ENCODE data around the gene LMO7.
"Not testable (repeated sequence)": the region's sequence is repeated elsewhere in the genome, so short reads cannot be mapped to it uniquely, and the experiment has no call there.

Gene LMO7

DNA sequence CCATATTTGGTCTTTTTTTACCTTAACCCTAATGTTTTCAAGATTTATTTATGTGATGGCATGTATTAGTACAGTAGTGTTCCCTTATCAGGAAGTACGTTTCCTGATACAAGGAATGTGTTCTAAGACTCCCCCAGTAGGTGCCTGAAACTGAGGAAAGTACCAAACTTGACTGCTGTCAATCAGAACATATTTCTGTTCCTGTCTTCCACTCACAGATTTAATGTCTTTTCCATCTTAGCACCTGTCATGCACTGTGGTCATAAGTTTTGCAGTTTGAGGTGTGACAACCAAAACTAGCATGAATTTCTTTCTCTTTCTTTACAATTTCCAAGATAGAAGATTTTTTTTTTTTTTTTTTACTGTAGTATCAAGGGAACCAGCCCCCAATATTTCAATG lies 62.9 kb downstream of the LMO7 start:
- DNase-seq (ENCODE audit: low read depth), result no peak

DNA sequence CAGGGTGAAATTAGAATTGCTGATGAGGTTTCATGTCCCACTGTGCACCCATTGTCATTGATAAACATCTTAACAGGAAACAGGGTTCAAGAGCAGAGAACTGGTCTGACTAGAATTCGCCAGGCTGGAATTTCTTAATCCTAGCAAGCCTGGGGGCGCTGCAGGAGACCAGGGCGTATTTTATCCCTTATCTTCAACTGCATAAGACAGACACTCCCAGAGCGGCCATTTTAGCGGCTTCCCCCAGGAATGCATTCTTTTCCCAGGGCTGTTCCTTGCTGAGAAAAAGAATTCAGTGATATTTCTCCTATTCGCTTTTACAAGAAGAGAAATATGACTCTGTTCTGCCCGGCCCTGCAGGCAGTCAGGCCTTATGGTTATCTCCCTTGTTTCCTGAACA lies 63.6 kb downstream of the LMO7 start:
- DNase-seq (ENCODE audit: low read depth), result not testable (repeated sequence)

DNA sequence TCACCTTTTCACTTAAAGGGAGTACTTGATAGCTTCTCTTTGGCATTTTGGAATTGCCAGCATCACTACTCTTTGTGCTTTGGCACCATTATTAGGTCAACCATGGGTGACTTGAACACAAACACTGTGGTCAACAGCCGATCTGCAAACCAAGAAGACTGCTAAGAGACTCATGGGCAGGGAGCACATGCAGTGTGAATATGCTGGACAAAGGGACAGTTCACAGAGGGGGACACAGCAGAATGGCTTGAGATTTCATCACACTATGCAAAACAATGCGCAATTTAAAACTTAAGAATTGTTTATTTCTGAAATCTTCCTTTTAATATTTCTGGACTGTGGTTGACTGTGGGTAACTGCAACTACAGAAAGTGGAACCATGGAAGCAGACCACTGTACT lies 64.4 kb downstream of the LMO7 start:
- no peak for DNase-seq (ENCODE audit: low read depth)

DNA sequence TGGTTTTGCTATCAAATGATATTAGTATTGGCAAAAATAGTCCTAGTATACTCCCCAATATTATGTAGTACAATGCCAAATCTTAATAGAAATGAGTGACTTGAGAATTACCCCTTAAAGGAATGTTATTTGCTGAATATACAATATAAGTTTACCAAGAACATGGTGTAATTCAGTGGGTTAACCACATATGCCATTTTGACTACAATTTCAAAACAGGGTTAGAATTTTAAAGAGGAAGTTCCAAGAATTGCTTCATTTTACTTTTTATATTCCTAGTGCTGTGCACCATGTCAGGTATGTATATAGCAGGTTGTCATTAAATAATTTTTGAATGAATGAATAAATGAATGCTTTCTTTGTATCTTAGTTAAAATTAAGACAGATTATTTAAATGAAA lies 66.3 kb downstream of the LMO7 start:
- no peak for DNase-seq (ENCODE audit: low read depth)

DNA sequence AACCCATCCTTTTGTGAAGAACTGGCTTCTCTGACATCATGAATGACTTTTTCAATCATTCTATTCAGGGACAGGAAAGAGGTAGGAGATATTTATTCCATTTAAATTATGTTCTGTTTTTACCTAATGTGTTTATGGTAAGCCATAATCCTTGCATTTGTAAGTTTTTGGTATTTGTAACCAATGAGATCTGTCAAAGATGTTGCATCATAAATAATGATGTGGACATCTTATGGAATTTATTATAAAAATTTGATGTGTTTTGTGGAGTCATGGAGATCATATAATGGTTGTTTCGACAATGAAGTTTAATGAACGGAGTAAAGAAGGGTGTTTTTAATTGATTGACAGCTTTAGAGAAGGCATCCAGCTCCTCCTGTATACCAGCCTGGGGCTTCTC lies 67.6 kb downstream of the LMO7 start:
- DNase-seq (ENCODE audit: low read depth), result no peak

DNA sequence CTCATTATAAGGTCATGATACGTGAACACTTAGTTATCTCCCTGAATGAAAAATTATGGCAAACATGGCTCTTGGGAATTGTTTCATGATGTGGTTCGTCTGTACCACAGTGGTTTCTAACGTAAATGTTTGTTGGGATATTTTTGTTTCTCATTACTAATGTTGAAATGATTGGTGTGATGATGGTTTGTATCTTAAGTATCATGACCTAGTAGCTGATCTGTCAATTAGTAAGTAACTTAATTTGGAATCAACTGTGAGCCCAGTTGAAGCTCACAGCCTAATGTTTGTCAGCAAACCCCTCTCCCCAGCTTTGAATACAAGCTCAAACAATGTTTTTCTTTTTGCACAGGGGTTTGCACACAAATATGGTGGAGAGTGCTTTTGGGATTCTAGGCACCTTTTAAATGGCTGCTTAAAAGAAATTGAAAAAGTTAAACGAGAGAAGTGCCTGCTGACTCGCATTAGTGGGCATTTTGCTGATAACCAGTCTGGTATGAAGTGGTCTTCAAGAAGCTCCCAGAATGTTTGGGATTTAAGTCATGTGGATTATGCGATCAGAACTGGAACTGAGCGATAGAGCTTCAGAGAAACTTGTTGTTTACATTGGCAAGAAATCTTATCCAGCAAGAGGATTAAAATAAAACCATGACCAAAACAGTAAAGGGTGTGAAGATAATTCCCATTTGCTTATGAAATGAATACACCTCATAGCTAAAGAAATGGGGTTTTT lies 68.2 kb downstream of the LMO7 start:
- no peak for DNase-seq (ENCODE audit: low read depth)

DNA sequence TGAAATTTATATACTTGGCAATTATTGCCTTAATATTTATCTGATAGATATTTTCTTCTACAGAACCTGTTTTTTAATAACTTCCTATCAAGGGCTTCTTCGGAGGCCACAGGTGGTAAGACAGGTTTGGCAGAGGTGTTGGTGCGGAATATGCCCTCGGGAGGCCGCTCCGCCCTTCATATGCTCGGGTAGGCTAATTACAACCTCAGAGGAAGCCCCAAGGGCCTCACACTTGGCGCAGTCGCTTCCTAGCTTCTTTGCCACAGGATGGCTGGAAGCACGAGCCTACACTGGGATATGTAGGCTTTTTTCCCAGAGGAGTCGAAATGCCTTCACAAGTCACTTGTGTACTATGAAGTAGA lies 68.8 kb downstream of the LMO7 start:
- DNase-seq (ENCODE audit: low read depth), result no peak

DNA sequence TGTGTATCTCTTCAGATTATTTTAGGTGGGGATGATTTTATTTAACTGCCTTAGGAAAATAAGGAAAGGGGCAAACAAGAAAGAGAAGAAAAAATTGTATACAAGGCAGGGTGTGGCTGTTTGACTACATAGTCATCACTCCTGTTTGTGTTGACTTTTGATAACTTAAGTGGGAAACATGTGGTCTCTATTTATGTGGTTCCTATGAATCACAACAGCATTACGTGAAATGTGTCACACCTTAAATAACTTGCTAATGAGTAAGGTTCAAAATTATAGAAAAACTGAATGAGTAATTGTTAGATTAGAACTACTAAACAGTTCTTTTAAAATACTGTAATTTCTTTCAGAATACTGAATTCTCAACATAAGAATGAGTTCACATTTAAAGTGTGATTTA lies 69.3 kb downstream of the LMO7 start:
- no peak for DNase-seq (ENCODE audit: low read depth)

DNA sequence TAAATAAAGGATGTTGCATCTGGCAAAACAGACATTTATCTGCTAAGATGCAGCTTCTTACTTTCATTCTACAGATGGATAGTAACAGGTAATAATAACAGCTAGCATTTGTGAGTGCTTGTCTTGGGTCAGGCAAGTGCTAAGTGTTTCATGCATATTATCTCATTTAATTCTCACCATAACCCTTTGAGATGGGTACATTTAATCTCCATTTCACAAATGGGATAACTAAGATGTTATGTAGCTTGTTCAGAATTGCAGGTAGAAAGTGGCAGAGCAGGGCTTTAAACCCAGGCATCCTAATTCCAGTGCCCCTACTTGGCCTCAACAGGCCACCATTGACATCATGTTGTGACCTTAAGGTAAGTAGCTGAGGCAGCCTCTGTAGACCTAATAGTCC lies 69.8 kb downstream of the LMO7 start:
- no peak for DNase-seq (ENCODE audit: low read depth)

DNA sequence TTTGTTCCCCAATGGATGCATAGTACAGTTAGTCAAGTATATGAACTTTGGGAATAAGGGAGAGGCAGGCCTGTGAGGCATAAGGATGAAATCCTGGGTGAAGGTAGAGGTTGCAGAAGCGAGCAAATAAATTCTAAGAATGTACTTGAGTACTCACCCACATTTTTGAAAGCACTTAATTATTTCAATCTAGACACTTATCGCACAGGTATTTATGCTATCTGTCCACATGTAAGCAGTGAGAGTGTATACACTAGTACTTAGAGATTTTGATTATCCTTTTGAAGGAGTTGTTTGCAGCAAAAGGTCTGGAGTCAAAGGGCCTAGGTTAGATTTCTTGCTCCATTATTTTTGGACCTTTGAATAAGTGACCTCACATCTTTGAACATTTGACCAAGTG lies 77.7 kb downstream of the LMO7 start:
- DNase-seq (ENCODE audit: low read depth), result no peak

DNA sequence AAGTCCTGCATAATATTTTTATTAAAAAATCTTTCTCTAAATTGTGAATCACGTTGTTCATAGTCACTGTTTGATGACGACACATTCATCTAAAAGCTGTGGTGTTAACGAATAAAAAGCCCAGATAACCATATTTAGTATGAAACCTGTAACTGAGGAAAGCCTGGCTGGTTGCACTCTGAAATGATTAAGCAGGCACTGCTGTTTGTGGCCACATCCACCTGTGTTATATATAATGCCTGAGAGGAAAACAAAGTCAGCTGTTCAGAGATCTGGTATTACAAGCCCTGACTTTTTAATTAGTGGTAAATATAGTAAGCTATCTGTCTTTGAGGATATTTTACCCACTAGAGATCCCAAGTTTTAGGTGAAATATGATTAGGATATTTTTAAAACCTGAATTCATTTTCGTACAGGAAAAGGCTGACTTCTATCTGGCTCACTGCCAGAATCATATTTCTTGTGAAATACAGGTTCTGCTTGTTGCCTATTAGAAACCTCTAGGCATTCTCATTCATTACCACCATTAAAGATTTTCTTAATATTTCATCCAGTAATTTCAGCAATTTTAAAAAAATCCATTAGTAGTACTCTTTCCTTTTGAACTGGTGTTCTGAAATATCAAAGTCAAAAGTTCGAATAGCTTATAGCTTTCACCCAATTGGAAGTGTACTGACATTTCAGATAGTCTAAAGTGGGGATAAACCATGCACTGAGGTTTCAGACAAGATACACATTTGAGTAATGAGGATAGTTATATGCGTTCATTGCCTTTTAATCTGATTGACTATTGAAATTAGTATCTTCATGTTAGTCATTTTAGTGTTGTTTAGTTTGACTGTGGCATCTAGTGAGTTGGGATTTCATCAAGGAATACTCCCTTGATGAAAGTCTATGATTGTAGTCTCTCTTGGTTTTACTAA lies 79.7 kb downstream of the LMO7 start:
- no peak for DNase-seq (ENCODE audit: low read depth)

DNA sequence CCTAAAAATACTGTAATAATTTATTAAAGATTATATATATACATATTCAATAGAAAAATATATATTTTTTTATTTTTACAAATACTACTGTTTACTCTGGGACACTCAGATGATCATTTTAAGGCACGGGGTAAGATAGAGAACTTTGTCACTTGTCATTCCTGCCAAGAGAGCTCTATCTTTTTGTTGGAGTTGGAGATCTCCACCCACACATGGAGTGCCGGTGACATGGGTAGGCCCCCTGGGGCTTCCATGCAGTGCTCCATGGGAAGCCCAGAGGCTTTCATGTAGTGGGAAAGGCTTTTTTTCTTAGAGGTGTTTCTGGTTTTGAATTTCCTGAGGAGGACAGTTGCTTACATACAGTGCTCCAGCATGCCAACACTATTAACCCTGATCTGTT lies 81.4 kb downstream of the LMO7 start:
- no peak for DNase-seq (ENCODE audit: low read depth)

DNA sequence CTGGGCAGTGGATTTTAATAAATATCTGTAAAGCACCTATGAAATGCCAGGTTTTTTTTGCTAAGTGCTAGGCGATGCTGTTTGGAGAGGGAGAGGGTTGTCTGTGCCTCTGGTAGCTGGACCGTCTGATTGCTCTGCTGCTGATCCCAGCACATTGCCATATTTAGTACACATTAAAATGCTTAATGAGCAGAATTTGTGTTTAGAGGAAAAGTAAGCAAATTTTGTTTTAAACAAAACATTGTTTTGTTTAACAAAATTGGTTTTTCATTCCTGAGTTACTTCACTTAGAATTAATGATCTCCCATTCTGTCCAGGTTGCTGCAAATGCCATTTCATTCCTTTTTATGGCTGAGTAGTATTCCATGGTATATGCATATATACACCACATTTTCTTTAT lies 85.2 kb downstream of the LMO7 start:
- DNase-seq (ENCODE audit: low read depth), result no peak

DNA sequence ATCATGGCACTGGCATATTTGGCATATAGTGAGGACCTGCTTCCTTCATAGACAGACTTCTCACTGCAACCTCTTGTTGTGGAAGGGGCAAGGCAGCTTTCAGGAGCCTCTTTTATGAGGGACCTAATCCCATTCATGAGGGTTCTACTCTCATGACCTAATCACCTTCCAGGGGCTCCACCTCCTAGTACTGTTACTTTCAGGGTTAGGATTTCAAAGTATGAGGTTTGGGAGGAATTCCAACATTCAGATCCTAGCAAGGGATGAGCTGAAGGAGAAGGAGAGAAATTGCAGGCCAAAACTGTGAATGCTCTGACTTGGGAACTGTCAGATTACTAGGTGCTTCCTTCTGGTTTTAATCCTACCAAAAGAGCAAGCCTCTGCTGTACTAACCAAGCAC lies 87.8 kb downstream of the LMO7 start:
- no peak for DNase-seq (ENCODE audit: low read depth)

DNA sequence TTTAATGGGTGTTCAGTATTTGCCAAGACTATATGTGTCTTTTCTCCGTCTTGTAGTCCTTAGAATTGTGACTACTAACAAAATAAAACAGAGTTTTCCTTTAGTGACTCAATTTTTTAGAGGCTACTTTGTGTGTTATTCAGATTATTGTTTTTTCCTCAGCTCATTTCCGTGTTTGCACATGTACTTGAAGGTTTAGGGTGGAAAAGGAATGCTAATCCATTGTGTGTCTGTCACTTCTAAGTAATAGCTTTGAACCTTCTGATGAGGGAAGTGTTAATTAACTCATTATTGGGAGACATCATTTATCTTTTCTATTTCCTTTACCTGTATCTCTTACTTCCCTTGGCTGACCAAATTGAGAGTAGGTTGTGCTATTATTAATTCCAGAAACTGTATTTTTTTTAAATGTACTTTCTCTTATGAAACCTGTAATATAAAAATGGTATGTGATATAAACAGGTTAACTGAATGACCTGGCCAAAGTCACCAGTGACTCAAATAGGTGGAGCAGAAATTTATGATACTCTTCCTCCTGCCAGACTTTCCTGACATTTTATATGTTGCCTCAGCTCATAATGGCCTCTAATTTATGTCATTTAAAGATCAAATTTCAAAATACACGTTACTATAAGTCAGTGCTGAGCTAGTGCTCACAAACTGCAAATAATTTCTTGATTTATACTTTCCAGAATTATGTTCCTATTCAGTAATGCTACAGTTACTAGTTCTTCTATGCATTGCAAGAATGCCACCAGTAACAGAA lies 88.8 kb downstream of the LMO7 start:
- DNase-seq (ENCODE audit: low read depth), result no peak

DNA sequence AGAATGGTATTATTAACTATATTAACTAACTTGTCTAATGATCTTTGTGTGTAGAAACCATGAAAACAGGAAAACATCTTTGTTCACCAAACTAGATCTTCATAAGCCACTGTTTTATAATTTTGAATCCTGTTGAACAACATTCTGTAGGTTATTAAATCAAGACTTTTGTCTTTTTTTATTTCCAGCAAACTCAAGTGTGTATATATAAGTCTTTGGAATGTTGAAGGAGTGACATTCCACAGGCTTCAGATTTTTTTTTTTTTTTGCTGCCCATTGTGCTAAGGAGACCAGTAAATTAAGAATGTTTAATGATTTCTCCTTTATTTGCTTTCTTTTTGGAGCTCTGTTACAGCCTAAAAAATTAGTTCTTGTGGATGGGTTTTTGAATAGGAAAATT lies 89.6 kb downstream of the LMO7 start:
- no peak for DNase-seq (ENCODE audit: low read depth)

DNA sequence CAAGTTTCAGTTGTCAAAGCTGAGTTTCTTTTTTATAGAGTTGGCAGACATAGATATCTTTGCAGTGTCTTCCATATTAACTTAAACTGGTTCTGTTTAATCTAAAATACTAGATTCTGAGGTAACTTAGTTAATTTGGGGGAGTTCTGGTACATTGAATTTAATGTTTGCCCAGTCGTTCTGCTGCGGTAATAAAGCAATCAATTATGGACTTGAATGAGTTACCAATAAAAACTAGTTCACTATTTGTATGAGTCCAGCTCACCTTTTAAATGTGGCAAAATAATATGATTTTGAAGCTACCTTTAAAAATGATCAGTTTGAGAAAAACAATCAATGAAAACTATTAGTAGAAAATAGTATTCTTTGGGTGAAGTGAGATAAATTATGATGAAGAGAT lies 90.2 kb downstream of the LMO7 start:
- DNase-seq (ENCODE audit: low read depth), result no peak

DNA sequence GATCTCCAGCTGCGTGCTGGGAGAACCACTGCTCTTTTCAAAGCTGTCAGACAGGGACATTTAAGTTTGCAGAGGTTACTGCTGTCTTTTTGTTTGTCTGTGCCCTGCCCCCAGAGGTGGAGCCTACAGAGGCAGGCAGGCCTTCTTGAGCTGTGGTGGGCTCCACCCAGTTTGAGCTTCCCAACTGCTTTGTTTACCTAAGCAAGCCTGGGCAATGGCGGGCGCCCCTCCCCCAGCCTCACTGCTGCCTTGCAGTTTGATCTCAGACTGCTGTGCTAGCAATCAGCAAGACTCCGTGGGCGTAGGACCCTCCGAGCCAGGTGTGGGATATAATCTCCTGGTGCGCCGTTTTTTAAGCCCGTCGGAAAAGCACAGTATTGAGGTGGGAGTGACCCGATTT lies 97.0 kb downstream of the LMO7 start:
- not testable (repeated sequence) for DNase-seq (ENCODE audit: low read depth)

DNA sequence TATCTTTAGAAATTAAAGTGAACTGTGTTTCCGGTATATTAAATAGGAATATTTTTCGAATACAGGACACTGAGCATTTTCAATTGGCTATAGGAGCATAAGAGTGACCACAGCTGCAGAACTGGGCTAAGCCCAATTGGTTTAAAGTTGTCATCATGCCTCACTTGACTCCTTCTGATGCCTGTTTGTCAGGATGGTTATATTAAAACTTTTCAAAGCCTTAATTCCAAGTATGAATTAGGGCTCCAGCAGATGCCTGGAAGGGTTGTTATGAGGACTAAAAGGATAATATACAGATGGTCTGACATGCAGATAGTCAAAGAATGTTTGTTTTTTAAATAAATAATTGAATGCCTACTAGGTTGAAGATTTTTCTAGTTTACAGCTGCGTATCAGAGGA lies 100.0 kb downstream of the LMO7 start:
- DNase-seq (ENCODE audit: low read depth), result no peak

DNA sequence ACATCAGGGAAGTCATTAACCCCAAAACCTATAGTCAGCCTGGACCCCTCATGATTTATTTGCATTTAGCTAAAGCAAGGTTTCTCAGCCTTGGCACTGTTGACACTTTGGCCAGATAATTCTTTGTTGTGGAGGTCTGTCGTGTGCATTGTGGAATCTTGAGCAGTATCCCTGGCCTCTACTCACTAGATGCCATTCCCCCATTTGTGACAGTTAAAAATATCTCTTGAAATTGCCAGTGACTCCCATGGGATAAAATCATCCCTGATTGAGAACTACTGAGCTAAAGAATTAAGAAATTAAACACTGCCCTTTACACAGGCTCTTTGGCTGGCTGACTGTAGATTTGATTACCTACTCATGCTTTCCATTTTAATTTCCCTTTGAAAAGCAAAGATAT lies 102.7 kb downstream of the LMO7 start:
- DNase-seq (ENCODE audit: low read depth), result no peak

DNA sequence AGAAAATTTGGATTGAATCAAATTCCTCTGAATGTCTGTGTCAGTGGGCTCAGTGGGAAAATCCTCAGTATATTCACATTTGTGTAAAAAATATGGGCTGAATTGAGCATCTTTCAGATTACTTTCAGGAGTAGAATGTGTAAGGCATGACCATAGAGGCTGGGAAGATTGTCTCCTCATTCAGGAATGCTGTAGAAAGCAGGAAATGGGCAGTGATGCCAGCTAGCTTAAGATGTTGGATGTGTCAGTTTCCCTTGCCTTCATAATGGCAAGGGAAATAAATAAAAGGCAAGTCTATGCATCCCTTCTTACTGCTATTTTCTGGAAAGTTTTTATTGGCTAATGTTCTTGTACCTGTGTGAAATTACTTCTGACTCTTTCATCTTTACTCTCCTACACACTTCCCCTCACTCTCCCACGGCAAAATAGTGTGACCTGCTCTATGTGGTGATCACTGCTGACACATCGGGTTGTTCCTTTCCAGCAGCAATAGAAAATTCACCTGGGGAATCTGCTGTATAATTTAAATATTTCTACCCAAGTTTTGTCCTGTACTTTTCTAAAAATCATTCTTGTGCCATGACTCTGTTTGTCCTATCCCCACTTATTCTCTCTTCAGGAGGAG lies 103.2 kb downstream of the LMO7 start:
- DNase-seq (ENCODE audit: low read depth), result no peak

DNA sequence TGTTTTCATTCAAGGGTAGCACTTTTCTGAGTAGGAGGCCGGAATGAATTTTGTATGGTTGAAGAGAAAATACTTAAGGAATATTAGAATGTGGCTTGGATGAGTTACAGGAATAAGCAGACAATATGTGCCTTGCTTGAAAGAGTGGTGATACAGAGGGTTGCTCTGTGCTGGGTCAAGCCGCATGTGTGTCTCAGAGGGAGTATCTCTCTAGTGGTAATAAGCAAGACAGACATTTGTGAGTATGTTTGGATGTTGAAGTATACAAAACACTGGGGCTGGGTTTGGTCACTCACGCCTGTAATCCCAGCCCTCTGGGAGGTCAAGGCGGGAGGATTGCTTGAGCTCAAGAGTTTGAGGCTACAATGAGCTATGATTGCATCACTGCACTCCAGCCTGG lies 103.9 kb downstream of the LMO7 start:
- no peak for DNase-seq (ENCODE audit: low read depth)

All from stimulated activated CD8-positive, alpha-beta memory T cell treated with anti-CD3 and anti-CD28 coated beads, Interleukin-7, amount 100 ng/mL, for 24 hours (primary cell).